Measurements from ENCODE around the gene ACSL1.

DNA sequence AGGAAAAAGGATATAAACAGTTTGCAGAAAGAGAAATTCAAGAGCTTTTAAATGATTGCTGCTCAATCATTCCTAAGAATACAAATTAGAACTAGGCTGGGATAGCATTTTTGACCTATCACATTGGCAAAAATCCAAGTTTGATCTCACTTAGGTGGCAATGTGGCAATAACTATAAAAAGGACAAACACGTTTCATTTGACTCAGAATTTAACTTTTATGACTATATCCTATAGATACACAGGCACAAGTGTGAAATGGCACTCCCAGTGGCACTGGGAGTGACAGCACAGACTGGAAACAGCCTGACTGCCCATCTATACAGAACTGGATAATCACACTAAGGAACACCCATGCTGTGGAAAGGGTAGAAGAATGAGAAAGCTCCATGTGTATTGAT, 103.0 kb downstream of the ACSL1 start:
- TF ChIP-seq CTCF (conservative IDR thresholded peaks at IDR 0.05; ENCODE audit: low read length) (peak; percentile 62), EZH2phosphoT487 (IDR thresholded peaks at IDR 0.05; ENCODE audit: borderline replicate concordance, low read depth, low read length) (no peak)

Measured in OCI-LY7 (cell line).